ENCODE data around the gene CTXN1. TPM values are rescaled to one million over a fixed set of nuclear protein-coding genes. Genes with fewer than 3 reads are reported as not detected.
A peak's percentile ranks its signal among the peaks of the same experiment; 100 is the strongest.
"Not testable (repeated sequence)": the region's sequence is repeated elsewhere in the genome, so short reads cannot be mapped to it uniquely, and the experiment has no call there.

CTXN1 gene
- total RNA-seq, 2 donors from 2014 or later: not detected

GRCh38 chr19:7962644-7963268, 36.8 kb upstream of the CTXN1 start:
- H3K9me3 ChIP-seq (ENCODE audit: control insufficient read depth, low read length, poor library complexity, severe bottlenecking): no peaks in the 10 kb centered on the region
- no peak overlapping the region for H3K4me3 Mint-ChIP-seq
- DNase-seq: no peak
- no peaks in the 10 kb centered on the region for H3K27me3 Mint-ChIP-seq
- no peak for ATAC-seq
- H3K36me3 Mint-ChIP-seq (ENCODE audit: low read depth): peaks cover 2% of the 10 kb centered on the region
- no peaks in the 10 kb centered on the region for H3K4me1 Mint-ChIP-seq
- H3K27ac Mint-ChIP-seq: no peak overlapping the region

- H3K27me3 Mint-ChIP-seq: no peaks in the 10 kb centered on the region
- ATAC-seq (no peak), DNase-seq (no peak)
- H3K36me3 Mint-ChIP-seq (ENCODE audit: low read depth): peaks cover 2% of the 10 kb centered on the region
- H3K4me3 Mint-ChIP-seq: no peak overlapping the region
- no peaks in the 10 kb centered on the region for H3K4me1 Mint-ChIP-seq
- no peaks in the 10 kb centered on the region for H3K9me3 ChIP-seq (ENCODE audit: control insufficient read depth, low read length, poor library complexity, severe bottlenecking)
- no peak overlapping the region for H3K27ac Mint-ChIP-seq
Observed at GRCh38 chr19:7961920-7962626, 36.1 kb upstream of the CTXN1 start.

- not testable (repeated sequence) for DNase-seq; H3K4me1 Mint-ChIP-seq; ATAC-seq; H3K36me3 Mint-ChIP-seq (ENCODE audit: low read depth); H3K4me3 Mint-ChIP-seq; H3K9me3 ChIP-seq (ENCODE audit: control insufficient read depth, low read length, poor library complexity, severe bottlenecking); H3K27ac Mint-ChIP-seq; H3K27me3 Mint-ChIP-seq
Observed at GRCh38 chr19:7961082-7961481, 35.1 kb upstream of the CTXN1 start.

- Mint-ChIP-seq H3K27me3 (no peaks in the 10 kb centered on the region), H3K4me1 (peaks cover 2% of the 10 kb centered on the region), H3K27ac (no peak overlapping the region), H3K36me3 (ENCODE audit: low read depth) (peaks cover 2% of the 10 kb centered on the region), H3K4me3 (no peak overlapping the region)
- no peak for DNase-seq
- H3K9me3 ChIP-seq (ENCODE audit: control insufficient read depth, low read length, poor library complexity, severe bottlenecking): no peaks in the 10 kb centered on the region
- ATAC-seq: no peak
Observed at GRCh38 chr19:7959211-7959610, 33.3 kb upstream of the CTXN1 start.

GRCh38 chr19:7955696-7956095, 29.8 kb upstream of the CTXN1 start:
- H3K4me3 Mint-ChIP-seq: no peak overlapping the region
- no peak for ATAC-seq
- no peaks in the 10 kb centered on the region for H3K27me3 Mint-ChIP-seq
- H3K9me3 ChIP-seq (ENCODE audit: control insufficient read depth, low read length, poor library complexity, severe bottlenecking): no peaks in the 10 kb centered on the region
- H3K4me1 Mint-ChIP-seq: peaks cover 6% of the 10 kb centered on the region
- DNase-seq: no peak
- H3K27ac Mint-ChIP-seq: no peak overlapping the region
- no peaks in the 10 kb centered on the region for H3K36me3 Mint-ChIP-seq (ENCODE audit: low read depth)

GRCh38 chr19:7953576-7953975, 27.6 kb upstream of the CTXN1 start:
- H3K4me3 Mint-ChIP-seq: no peak overlapping the region
- ATAC-seq (no peak), DNase-seq (no peak)
- no peak overlapping the region for H3K27ac Mint-ChIP-seq
- no peaks in the 10 kb centered on the region for H3K36me3 Mint-ChIP-seq (ENCODE audit: low read depth)
- no peaks in the 10 kb centered on the region for H3K27me3 Mint-ChIP-seq
- no peaks in the 10 kb centered on the region for H3K9me3 ChIP-seq (ENCODE audit: control insufficient read depth, low read length, poor library complexity, severe bottlenecking)
- peaks cover 6% of the 10 kb centered on the region for H3K4me1 Mint-ChIP-seq

GRCh38 chr19:7953060-7953459, 27.1 kb upstream of the CTXN1 start:
- H3K36me3 Mint-ChIP-seq (ENCODE audit: low read depth): no peaks in the 10 kb centered on the region
- ATAC-seq (no peak), DNase-seq (no peak)
- H3K4me1 Mint-ChIP-seq: peaks cover 6% of the 10 kb centered on the region
- H3K27ac Mint-ChIP-seq: no peak overlapping the region
- no peaks in the 10 kb centered on the region for H3K27me3 Mint-ChIP-seq
- H3K4me3 Mint-ChIP-seq: no peak overlapping the region
- no peaks in the 10 kb centered on the region for H3K9me3 ChIP-seq (ENCODE audit: control insufficient read depth, low read length, poor library complexity, severe bottlenecking)

GRCh38 chr19:7947939-7948338, 22.0 kb upstream of the CTXN1 start:
- Mint-ChIP-seq H3K4me1 (peaks cover 15% of the 10 kb centered on the region), H3K36me3 (ENCODE audit: low read depth) (no peaks in the 10 kb centered on the region), H3K4me3 (no peak overlapping the region), H3K27me3 (no peaks in the 10 kb centered on the region), H3K27ac (no peak overlapping the region)
- DNase-seq (no peak), ATAC-seq (no peak)
- no peaks in the 10 kb centered on the region for H3K9me3 ChIP-seq (ENCODE audit: control insufficient read depth, low read length, poor library complexity, severe bottlenecking)

- Mint-ChIP-seq H3K36me3 (ENCODE audit: low read depth) (no peaks in the 10 kb centered on the region), H3K27me3 (no peaks in the 10 kb centered on the region), H3K27ac (peak overlapping the region; percentile 95), H3K4me1 (peaks cover 21% of the 10 kb centered on the region), H3K4me3 (peak overlapping the region; percentile 94)
- ATAC-seq: peak; percentile 45
- no peaks in the 10 kb centered on the region for H3K9me3 ChIP-seq (ENCODE audit: control insufficient read depth, low read length, poor library complexity, severe bottlenecking)
- DNase-seq: peak; percentile 71 to 84 (median 74)
Observed at GRCh38 chr19:7944177-7944761, 18.3 kb upstream of the CTXN1 start.

GRCh38 chr19:7943444-7944176, 17.7 kb upstream of the CTXN1 start, which contains the start of gene TIMM44:
TIMM44 (minus strand) TSS chr19:7943666; CDS start chr19:7943651, 15 bp downstream.
- ATAC-seq: peak; percentile 97
- H3K9me3 ChIP-seq (ENCODE audit: control insufficient read depth, low read length, poor library complexity, severe bottlenecking): no peaks in the 10 kb centered on the region
- peak within 1 kb of the TSS; percentile 95 for H3K27ac Mint-ChIP-seq
- no peaks in the 10 kb centered on the region for H3K27me3 Mint-ChIP-seq
- H3K4me1 Mint-ChIP-seq: peaks cover 24% of the 10 kb centered on the region
- DNase-seq: peak; percentile 96 to 97 (median 96)
- no peaks in the 10 kb centered on the region for H3K36me3 Mint-ChIP-seq (ENCODE audit: low read depth)
- peak within 1 kb of the TSS; percentile 94 for H3K4me3 Mint-ChIP-seq

- Mint-ChIP-seq H3K36me3 (ENCODE audit: low read depth) (no peaks in the 10 kb centered on the region), H3K27me3 (no peaks in the 10 kb centered on the region), H3K4me1 (peaks cover 24% of the 10 kb centered on the region), H3K27ac (peak overlapping the region; percentile 95), H3K4me3 (peak overlapping the region; percentile 94)
- peak; percentile 3 for ATAC-seq
- DNase-seq: no peak
- H3K9me3 ChIP-seq (ENCODE audit: control insufficient read depth, low read length, poor library complexity, severe bottlenecking): no peaks in the 10 kb centered on the region
Observed at GRCh38 chr19:7942981-7943443, 17.1 kb upstream of the CTXN1 start.

GRCh38 chr19:7941895-7942596, 16.1 kb upstream of the CTXN1 start:
- no peak for DNase-seq
- Mint-ChIP-seq H3K27ac (no peak overlapping the region), H3K4me3 (no peak overlapping the region), H3K27me3 (no peaks in the 10 kb centered on the region), H3K4me1 (peaks cover 26% of the 10 kb centered on the region), H3K36me3 (ENCODE audit: low read depth) (no peaks in the 10 kb centered on the region)
- no peaks in the 10 kb centered on the region for H3K9me3 ChIP-seq (ENCODE audit: control insufficient read depth, low read length, poor library complexity, severe bottlenecking)
- no peak for ATAC-seq

Measured in T-helper 17 cell (primary cell).